ENCODE data around the gene MTMR6. TPM values are rescaled to one million over a fixed set of nuclear protein-coding genes. Genes with fewer than 3 reads are reported as not detected.

The MTMR6 gene
- total RNA-seq, 2 donors from 2014 or later = 11.2 to 13.2 TPM

DNA sequence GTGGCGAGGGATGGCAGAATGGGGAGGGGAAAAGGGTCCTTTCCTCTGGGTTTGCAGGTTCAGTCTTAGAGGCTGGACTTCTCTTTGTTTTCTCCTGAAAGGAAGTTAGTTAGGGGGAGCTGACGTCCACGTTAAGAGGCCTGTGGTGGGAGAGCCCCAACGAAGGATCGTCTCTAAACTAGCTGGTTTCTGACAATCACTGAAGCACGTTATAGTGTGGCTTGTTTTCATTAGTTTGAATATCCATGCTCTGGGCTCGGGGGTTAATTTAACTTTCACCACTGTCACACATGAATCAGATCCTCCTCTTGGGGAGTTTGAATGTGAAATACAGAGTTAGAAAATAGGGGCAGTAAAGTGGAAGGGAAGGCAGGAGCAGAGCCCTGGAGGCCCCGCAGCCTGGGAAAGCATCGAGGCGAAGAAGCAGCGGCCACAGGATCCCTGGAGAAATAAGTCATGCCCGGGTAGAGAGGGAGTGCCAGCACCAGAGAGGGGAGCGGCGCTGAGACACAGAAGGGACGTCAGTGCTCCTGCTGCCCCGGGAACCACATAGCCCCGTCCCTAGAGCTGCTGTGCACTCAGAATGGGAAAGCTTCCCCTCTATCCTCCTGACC lies 84.1 kb downstream of the MTMR6 start:
- H3K4me3 ChIP-seq = no peak overlapping the region
- no peak overlapping the region for H3K27ac ChIP-seq
- no peaks in the 10 kb centered on the region for H3K4me1 ChIP-seq
- H3K36me3 ChIP-seq (replicated peaks in 1 of 2; ENCODE audit: insufficient read depth in 1 of 2, low read depth in 2 of 2) = no peaks in the 10 kb centered on the region
- no peak for DNase-seq
- H3K27me3 ChIP-seq = no peaks in the 10 kb centered on the region
- no peaks in the 10 kb centered on the region for H3K9me3 ChIP-seq
- TF ChIP-seq, protein P1, sequence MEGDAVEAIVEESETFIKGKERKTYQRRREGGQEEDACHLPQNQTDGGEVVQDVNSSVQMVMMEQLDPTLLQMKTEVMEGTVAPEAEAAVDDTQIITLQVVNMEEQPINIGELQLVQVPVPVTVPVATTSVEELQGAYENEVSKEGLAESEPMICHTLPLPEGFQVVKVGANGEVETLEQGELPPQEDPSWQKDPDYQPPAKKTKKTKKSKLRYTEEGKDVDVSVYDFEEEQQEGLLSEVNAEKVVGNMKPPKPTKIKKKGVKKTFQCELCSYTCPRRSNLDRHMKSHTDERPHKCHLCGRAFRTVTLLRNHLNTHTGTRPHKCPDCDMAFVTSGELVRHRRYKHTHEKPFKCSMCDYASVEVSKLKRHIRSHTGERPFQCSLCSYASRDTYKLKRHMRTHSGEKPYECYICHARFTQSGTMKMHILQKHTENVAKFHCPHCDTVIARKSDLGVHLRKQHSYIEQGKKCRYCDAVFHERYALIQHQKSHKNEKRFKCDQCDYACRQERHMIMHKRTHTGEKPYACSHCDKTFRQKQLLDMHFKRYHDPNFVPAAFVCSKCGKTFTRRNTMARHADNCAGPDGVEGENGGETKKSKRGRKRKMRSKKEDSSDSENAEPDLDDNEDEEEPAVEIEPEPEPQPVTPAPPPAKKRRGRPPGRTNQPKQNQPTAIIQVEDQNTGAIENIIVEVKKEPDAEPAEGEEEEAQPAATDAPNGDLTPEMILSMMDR (IDR thresholded peaks at IDR 0.05) = no peak
- no peak for TF ChIP-seq POLR2A (IDR thresholded peaks at IDR 0.05)
- ATAC-seq = no peak
- intact Hi-C loops (cut with DNase I) = no loop called here
- 32% methylated on average over 17 of the region's 17 CpGs for WGBS, 2 donors

DNA sequence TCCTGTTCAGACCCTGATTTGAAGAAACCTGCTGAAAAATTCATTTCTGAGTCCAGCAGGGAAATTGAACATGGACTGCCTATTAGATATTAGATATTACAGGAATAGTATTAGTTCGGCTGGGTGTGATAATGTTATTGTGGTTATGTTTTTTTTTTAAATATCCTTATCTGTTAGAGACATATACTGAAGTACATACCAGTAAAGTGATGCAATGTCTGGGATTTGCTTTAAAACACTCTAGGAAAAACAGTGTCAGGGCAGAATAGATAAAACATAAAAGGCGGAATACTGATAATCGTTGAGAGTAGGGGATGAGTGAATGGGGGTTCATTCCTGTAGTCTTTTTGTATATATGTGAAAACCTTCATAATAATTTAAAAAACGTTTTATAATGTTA lies 86.5 kb downstream of the MTMR6 start:
- H3K4me1 ChIP-seq = no peaks in the 10 kb centered on the region
- ATAC-seq = no peak
- no peaks in the 10 kb centered on the region for H3K36me3 ChIP-seq (replicated peaks in 1 of 2; ENCODE audit: insufficient read depth in 1 of 2, low read depth in 2 of 2)
- intact Hi-C loops (cut with DNase I) = no loop called here
- H3K27ac ChIP-seq = no peak overlapping the region
- 54 to 60% methylated on average over 4 of the region's 4 CpGs for WGBS, 2 donors
- DNase-seq = no peak
- H3K4me3 ChIP-seq = no peak overlapping the region
- no peaks in the 10 kb centered on the region for H3K27me3 ChIP-seq
- H3K9me3 ChIP-seq = no peaks in the 10 kb centered on the region
- TF ChIP-seq POLR2A (IDR thresholded peaks at IDR 0.05) = no peak
- TF ChIP-seq, protein P1 (IDR thresholded peaks at IDR 0.05) = no peak

DNA sequence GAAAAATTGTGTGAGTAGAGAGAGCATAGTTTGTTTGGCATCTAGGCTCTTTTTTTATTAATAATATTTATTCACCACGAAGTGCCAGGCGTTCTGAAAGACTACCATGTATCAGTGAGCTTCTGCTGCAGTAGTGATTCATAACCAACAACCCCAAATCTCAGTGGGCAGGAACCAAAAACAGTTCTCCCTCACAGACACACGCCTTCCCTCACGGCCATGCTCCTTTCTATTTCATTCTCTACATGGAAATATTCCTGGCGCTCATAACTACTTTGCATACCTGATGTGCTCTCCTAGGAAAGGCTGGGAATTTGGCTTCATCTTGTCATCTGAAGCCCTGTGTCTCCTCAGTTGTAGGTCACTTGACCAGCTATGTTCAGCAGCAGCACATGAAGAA lies 88.6 kb downstream of the MTMR6 start:
- H3K4me1 ChIP-seq = no peaks in the 10 kb centered on the region
- no peak for ATAC-seq
- intact Hi-C loops (cut with DNase I) = no loop called here
- no peaks in the 10 kb centered on the region for H3K36me3 ChIP-seq (replicated peaks in 1 of 2; ENCODE audit: insufficient read depth in 1 of 2, low read depth in 2 of 2)
- no peak for DNase-seq
- no peak overlapping the region for H3K27ac ChIP-seq
- no peaks in the 10 kb centered on the region for H3K27me3 ChIP-seq
- 52 to 59% methylated on average over 5 of the region's 5 CpGs for WGBS, 2 donors
- TF ChIP-seq POLR2A (IDR thresholded peaks at IDR 0.05) = no peak
- TF ChIP-seq, protein P1 (IDR thresholded peaks at IDR 0.05) = no peak
- no peaks in the 10 kb centered on the region for H3K9me3 ChIP-seq
- H3K4me3 ChIP-seq = no peak overlapping the region

DNA sequence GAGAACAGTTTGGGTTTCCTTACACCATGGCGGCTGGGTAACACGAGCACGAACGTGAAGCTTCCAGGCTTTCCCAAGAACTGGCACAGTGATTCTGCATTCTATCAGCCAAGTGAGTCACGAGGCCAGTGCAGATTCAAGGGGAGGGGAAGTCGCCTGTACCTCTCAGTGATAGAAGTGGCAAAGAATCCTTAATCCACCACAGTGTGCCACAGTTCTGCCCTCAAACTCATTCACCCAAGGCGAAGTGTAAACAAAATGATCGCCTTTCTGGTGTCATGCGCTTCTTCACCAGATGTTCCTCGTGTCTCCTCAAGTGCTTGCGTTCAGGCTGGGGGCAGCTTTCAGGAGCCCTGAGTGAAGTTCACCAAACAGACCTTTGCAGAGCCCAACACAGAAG lies 90.3 kb downstream of the MTMR6 start:
- no peaks in the 10 kb centered on the region for H3K4me1 ChIP-seq
- no peak overlapping the region for H3K4me3 ChIP-seq
- no peak for ATAC-seq
- no peak for TF ChIP-seq POLR2A (IDR thresholded peaks at IDR 0.05)
- TF ChIP-seq, protein P1 (IDR thresholded peaks at IDR 0.05) = no peak
- no peaks in the 10 kb centered on the region for H3K36me3 ChIP-seq (replicated peaks in 1 of 2; ENCODE audit: insufficient read depth in 1 of 2, low read depth in 2 of 2)
- intact Hi-C loops (cut with DNase I) = no loop called here
- no peaks in the 10 kb centered on the region for H3K27me3 ChIP-seq
- no peaks in the 10 kb centered on the region for H3K9me3 ChIP-seq
- WGBS, 2 donors = 81 to 82% methylated on average over 11 of the region's 11 CpGs
- H3K27ac ChIP-seq = no peak overlapping the region
- no peak for DNase-seq

Other genes starting within 250 kb of the MTMR6 start
- gene PABPC3, start 191.4 kb downstream of the MTMR6 start, total RNA-seq = not detected
- not detected for gene AMER2, start 115.2 kb downstream of the MTMR6 start, total RNA-seq
- gene NUP58, start 14.1 kb upstream of the MTMR6 start, total RNA-seq = 10 to 100 TPM; 22.7 to 30.9 TPM
- gene ATP8A2, start 84.5 kb upstream of the MTMR6 start, total RNA-seq = under 1 TPM in 1 of 2 donors, not detected in 1; under 0.01 TPM

Data from body of pancreas (tissue), 4 donors.